ENCODE results near the gene CLHC1. TPM values are rescaled to one million over a fixed set of nuclear protein-coding genes. Genes with fewer than 3 reads are reported as not detected.

Gene CLHC1
- total and polyA plus RNA-seq, 2 of the 8 experiments (the other 6 are each of a cell fraction or from before 2014, with no cell fraction given): 2.6 to 10.8 TPM

GRCh38 chr2:55231546-55232083 is 478 bp downstream of the CLHC1 start:
- no peak for DNase-seq (ENCODE audit: low read depth in 1 of 2, low spot score in 2 of 2)
- H4K20me1 ChIP-seq (replicated peaks in 1 of 2; ENCODE audit: control insufficient read depth in 1 of 2, insufficient read depth in 2 of 2, low read length in 2 of 2): peaks cover 0 to 8% of the 10 kb centered on the region in 2 experiments
- peak overlapping the region; percentile 50 for H4K91ac ChIP-seq (replicated peaks; ENCODE audit: insufficient read length, low read length)
- peak overlapping the region; percentile 97 for H3K27ac ChIP-seq (ENCODE audit: low read depth, low read length)
- no peak overlapping the region for H2BK12ac ChIP-seq (ENCODE audit: low read depth, low read length)
- peak overlapping the region; percentile 88 for H2AFZ ChIP-seq (ENCODE audit: low read length)
- no peaks in the 10 kb centered on the region for H3K9me3 ChIP-seq (ENCODE audit: insufficient read depth in 2 of 2, low read depth in 1 of 2, low read length in 1 of 2)
- FAIRE-seq: no peak
- 10% methylated on average over 13 of the region's 13 CpGs; no CpG with 5 or more reads in 1 of the 2 experiments for WGBS, 2 experiments (ENCODE audit: extremely low coverage in 1 of 2, insufficient coverage in 1 of 2, insufficient read length in 1 of 2, insufficient replicate concordance in 2 of 2, low coverage in 1 of 2, low lambda C conversion rate in 2 of 2, missing lambda C conversion rate in 1 of 2)
- peak overlapping the region; percentile 72 to 74 for H3K4me2 ChIP-seq (ENCODE audit: insufficient read depth in 1 of 2, low read depth in 2 of 2, low read length in 2 of 2)
- H4K5ac ChIP-seq (ENCODE audit: insufficient read length, low read depth, low read length): peak overlapping the region; percentile 93
- ChIA-PET CTCF (ENCODE audit: partially characterized antibody) (interaction anchor here (0.6 kb wide), 1 partner anchor 919 kb away, joined by 3 read pairs; no protein-coding TSS in a partner anchor), POLR2A (ENCODE audit: partially characterized antibody) (no interaction called here)
- peaks cover 0 to 5% (median 3%) of the 10 kb centered on the region in 4 experiments; a peak in 4 of 7 replicates for H3K4me1 ChIP-seq (replicated peaks in 1 of 4; ENCODE audit: control insufficient read depth in 3 of 4, insufficient read depth in 4 of 4, low read length in 3 of 4)
- H3K36me3 ChIP-seq (ENCODE audit: control insufficient read depth in 2 of 4, insufficient read depth in 4 of 4, low read length in 3 of 4): peaks cover 20 to 35% (median 30%) of the 10 kb centered on the region in 4 experiments
- peak overlapping the region; percentile 94 to 99 (median 96) for H3K4me3 ChIP-seq (ENCODE audit: extremely low read depth in 1 of 4, insufficient read depth in 2 of 4, low read depth in 3 of 4, low read length in 4 of 4)
- H2BK5ac ChIP-seq (ENCODE audit: low read depth, low read length): peak overlapping the region; percentile 89
- no peak overlapping the region for H2BK15ac ChIP-seq (ENCODE audit: low read length)
- H3K79me1 ChIP-seq (ENCODE audit: low read depth, low read length): peaks cover 8% of the 10 kb centered on the region
- H2BK120ac ChIP-seq (replicated peaks; ENCODE audit: low read depth, low read length): no peak overlapping the region
- peak overlapping the region; percentile 68 to 95 (median 84) for H3K9ac ChIP-seq (replicated peaks in 1 of 4; ENCODE audit: extremely low read depth in 1 of 4, low read depth in 3 of 4, low read length in 3 of 4)
- H2BK20ac ChIP-seq (ENCODE audit: low read length): no peak overlapping the region
- peak overlapping the region; percentile 21 for H3K56ac ChIP-seq (replicated peaks; ENCODE audit: insufficient read length, low read depth, low read length)
- no peak overlapping the region for H3K14ac ChIP-seq (ENCODE audit: insufficient read length)
- no peaks in the 10 kb centered on the region for H3K27me3 ChIP-seq (replicated peaks in 1 of 4; ENCODE audit: control insufficient read depth in 3 of 4, extremely low read depth in 1 of 4, insufficient read depth in 3 of 4, low read length in 3 of 4)
- no peak overlapping the region for H2AK5ac ChIP-seq (ENCODE audit: low read depth, low read length)
- H3K4ac ChIP-seq (replicated peaks; ENCODE audit: insufficient read length, low read depth, low read length): peak overlapping the region; percentile 54
- no peak overlapping the region for H3K23ac ChIP-seq (ENCODE audit: insufficient read length)
- peaks cover 6% of the 10 kb centered on the region for H3K23me2 ChIP-seq (ENCODE audit: low read depth, low read length)
- peaks cover 14 to 38% of the 10 kb centered on the region in 2 experiments for H3K79me2 ChIP-seq (ENCODE audit: control insufficient read depth in 1 of 2, insufficient read depth in 2 of 2, low read length in 2 of 2)
- peak overlapping the region; percentile 85; the same call in 1 of the 2 replicates for H3K18ac ChIP-seq (ENCODE audit: extremely low read depth, low read length)
- peak overlapping the region; percentile 57; the same call in 1 of the 2 replicates for H4K8ac ChIP-seq (ENCODE audit: extremely low read depth, insufficient read depth, low read length)
